HG03196 (cell line): Measurements from ENCODE around the gene NCF2.
"Not testable (repeated sequence)": the region's sequence is repeated elsewhere in the genome, so short reads cannot be mapped to it uniquely, and the experiment has no call there.

Experiments
- ATAC-seq: cut with Tn5 transposase; IDR thresholded peaks from one replicate; pipeline ENCODE4 v1.9.1; 2021; ENCODE audit not compliant: unreplicated experiment

NCF2 gene

DNA sequence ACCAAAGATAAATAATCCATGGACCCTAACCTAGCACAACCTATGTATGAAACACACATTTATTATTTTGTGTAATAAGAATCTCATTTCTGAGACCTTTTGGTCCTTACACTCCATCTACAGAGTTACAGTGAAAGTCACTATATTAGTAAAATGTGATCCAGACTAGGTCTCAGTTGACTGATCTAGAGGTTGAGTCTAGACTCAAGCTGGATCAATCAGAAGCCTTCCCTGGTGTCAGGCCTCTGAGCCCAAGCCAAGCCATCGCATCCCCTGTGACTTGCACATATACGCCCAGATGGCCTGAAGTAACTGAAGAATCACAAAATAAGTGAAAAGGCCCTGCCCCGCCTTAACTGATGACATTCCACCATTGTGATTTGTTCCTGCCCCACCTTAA is 22.7 kb upstream of the NCF2 start:
- not testable (repeated sequence) for ATAC-seq

DNA sequence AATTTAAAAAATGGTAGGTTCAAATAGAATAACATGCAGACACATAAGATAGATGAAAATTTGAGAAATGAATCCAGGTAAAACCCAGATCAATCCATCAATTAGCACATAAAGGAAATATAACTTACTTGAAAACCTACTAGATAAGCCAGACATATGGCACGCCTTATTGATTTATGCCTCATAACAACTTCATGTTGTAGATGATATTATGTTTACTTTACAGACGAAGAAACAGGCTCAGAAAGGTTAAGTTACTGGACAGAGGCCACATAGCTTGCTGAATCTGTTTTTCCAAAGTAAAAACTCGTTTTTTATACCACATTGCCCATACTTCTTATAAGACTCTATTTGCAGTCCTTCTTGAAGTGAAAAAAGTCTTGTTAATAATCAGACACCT is 22.1 kb upstream of the NCF2 start:
- ATAC-seq, result no peak

- ATAC-seq, result no peak
These were observed 20.8 kb upstream of the NCF2 start for GRCh38 chr1:183611021-183611420.

GRCh38 chr1:183609759-183610452 is 19.6 kb upstream of the NCF2 start:
- no peak for ATAC-seq

DNA sequence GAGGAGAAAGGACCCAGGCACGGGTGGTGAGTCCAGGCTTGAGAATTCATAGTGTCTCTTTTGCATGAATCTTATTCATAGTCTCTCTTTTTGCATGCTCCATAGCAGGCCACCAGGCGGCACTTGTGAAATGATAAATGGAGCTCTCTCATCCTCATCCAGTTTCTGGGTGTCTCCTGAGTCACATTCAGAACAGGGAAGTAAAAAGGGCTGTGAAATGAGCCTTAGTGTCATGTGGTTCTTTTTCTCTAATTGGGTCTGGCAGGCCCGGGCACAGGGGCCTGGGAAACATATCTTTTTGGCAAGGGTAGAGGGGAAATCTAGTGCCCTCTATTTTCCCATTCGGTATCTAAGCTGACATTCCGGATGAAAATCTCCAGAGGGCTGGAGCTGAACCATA is 19.1 kb upstream of the NCF2 start:
- peak; percentile 37 for ATAC-seq

DNA sequence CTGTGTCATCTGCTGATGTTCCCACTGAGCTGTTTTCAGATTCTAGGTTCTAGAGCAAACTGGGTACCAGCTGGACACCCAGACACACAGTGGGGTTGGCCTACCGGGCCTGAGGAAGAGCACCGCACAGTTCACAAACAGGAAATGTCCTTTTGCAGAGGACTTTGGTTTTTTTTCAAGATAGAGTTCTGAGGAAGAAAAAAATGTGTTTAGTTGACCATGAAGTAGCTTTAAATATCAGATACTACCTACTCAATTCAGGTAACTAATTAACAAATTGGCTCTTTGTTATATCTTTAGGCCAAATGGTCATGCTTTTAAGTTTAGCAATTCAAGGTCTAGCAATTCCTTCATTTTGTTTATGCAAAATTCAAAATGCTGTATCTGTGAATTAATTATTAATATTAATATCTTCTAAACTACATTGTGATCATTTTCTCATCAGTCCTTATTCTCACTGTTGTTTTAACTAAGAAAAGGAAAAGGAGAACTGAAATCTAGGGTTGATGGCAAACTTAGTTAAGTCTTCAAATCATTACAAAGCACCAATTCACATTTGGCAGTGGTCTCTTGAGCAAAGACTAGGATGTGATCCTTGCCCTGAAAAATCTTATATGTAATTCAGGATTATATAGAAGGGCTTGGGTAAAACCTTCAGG is 17.2 kb upstream of the NCF2 start:
- peak; percentile 38 for ATAC-seq

GRCh38 chr1:183605904-183606303 is 15.6 kb upstream of the NCF2 start:
- no peak for ATAC-seq

DNA sequence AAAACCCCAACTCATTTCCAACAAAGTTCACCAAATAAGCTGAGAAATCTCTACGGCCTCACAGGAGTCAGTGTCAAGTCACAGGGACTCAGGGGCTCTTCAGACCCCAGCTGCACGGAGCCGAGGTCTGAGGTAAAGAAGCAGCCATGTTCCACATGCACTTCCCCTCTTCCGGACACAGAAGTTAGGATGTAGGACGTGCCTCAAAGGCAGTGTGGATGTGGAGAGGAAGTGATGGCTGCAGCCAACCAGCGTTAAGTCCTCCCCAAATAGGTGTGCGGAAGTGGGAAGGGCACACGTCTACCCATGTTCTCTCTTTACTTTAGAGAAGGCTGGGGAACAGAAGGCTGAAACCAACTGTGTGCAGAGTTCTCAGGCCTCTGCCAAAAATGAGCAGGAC is 14.6 kb upstream of the NCF2 start:
- ATAC-seq, result no peak

GRCh38 chr1:183604038-183604808 is 14.0 kb upstream of the NCF2 start:
- ATAC-seq, result no peak

- ATAC-seq, result no peak
These were observed 12.3 kb upstream of the NCF2 start for GRCh38 chr1:183602510-183602909.

DNA sequence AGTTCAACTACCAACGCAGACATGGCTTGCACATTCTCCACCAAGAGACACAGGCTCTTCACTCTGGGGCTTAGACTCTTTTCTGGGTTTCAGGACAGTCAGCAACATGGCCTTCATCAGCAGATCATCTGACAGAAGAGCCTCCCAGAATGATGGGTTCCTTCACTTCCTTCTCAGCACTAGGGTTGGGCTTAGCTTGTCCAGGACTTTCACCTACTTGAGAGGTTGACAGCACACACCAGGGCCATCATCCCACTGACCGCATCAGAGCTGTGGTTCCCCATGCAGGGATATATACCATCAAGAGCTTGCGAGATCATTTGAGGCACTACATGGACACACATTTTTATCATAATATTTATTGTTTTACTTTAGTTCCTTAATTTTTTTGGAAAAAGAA is 10.4 kb upstream of the NCF2 start:
- ATAC-seq, result no peak

GRCh38 chr1:183600136-183600535 is 9.9 kb upstream of the NCF2 start:
- ATAC-seq, result no peak

GRCh38 chr1:183598386-183598785 is 8.1 kb upstream of the NCF2 start:
- no peak for ATAC-seq

DNA sequence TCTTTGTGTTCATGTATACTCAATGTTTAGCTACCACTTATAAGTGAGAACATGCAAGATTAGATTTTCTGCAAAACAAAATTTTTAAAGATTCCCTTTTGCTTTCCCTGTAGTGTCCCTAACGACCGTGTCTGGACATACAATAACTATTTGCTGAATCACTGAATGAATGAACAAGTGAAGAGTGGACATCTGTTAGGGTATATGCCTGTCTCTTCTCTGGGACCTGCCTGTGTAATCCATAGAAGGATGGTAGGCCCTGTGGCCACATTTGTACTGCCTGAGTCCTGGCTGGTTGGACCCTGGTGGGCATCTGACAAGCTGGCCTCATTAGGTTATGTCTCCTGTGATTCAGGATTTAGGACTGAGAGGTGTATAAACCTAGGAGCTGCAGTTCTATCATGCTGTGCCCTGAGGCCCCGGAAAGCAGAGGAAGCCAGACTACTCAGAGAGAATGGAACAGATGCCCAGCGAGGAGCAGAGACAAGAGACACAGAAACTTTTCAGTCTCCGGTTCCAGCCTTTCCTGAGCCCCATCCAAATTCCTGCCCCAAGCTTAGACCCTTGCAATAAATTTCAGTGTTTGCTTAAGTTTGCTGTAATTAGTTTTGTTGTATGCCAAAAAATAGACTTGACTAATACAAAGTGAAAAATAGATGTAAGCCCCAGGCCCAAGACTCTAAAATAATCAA is 7.5 kb upstream of the NCF2 start:
- no peak for ATAC-seq

- no peak for ATAC-seq
These were observed 6.2 kb upstream of the NCF2 start for GRCh38 chr1:183596500-183596899.

- ATAC-seq, result no peak
These were observed 5.3 kb upstream of the NCF2 start for GRCh38 chr1:183595537-183595936.

DNA sequence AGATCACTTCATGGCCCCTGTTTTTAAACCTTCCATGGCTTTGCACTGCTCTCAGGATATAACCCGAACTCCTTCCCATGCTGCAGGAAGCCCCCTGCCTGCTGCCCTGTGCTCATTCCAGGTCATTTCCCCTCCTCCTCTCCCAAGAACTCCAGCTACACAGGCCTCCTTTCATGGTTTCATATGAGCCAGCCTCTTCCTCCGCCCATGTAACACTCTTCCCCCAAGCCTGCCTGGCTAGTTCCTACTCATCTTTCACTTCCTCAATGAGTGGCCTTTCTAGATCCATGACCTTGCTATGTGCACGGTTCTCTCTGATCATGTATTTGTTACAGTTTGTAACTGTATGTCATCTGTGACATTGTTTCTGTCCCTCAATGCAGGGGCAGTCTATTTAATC is 3.1 kb upstream of the NCF2 start:
- peak; percentile 55 for ATAC-seq

- ATAC-seq, result no peak
These were observed 2.5 kb upstream of the NCF2 start for GRCh38 chr1:183592733-183593132.

GRCh38 chr1:183589874-183590243 is 400 bp downstream of the NCF2 start:
- peak; percentile 6 for ATAC-seq

GRCh38 chr1:183589384-183589783 is 875 bp downstream of the NCF2 start:
- no peak for ATAC-seq

DNA sequence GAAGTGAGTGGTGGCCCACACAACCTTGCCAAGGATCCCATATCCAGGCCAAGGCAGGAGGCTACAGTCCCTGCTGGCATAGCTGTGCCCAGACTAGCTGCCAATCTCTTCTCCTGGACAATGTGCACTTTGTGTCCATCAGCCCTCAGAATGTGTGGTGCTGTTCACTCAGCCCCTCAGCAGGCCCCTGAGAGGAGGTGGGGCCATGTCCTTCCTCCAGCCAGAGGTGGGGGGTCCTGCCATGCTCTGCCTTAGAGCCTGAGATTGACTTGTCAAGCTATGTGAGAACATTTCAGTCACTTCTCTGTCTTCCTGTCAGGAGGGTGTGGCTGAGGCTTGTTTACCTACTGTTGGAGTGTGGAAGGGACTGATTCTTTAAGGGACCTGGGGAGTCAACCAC is 1.4 kb downstream of the NCF2 start:
- ATAC-seq, result no peak

DNA sequence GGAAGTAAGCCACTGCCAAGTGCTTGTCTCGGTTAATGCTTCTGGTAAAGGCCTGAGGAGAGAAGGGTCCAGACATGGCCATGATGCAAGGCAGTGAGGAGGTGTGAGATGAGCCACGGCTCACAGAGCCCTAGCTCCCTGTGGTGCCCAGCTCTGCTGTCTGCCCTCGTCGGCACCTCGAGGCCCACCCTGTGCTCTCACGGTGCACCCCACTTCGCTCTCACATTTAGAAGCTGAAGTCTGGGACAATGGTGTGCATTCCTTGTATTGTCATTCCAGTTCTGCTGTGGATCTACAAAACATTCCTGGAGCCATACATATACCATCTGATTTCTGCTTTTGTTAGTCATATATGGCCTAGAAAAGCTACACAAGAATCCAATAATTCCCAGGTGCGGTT is 3.3 kb downstream of the NCF2 start:
- ATAC-seq, result no peak
